HG02973 (cell line): ENCODE data around the gene DDAH1.

Source experiments
- ATAC-seq: cut with Tn5 transposase; IDR thresholded peaks from one replicate; pipeline ENCODE4 v1.9.1; 2021; ENCODE audit warnings: moderate library complexity; ENCODE audit not compliant: unreplicated experiment

Gene DDAH1

DNA sequence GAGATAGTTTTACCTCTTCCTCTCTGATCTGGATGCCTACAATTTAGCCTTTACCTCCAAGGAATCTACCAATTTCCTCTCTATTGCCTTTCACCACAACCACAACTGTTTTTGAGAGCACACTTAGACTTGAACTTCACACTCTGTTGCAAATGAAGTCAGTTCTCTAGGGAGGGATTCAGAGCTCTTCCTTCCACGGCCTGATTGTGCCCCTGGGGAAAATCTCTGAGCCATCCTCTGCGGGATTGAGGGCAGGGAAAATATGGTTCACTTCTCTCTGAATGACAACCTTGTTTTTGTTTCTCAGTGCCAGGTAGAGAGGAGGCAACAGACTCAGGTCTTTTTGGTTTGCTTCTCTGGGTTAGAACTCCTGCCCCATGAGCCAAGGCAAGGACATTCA is 153.1 kb downstream of the DDAH1 start:
- no peak for ATAC-seq

DNA sequence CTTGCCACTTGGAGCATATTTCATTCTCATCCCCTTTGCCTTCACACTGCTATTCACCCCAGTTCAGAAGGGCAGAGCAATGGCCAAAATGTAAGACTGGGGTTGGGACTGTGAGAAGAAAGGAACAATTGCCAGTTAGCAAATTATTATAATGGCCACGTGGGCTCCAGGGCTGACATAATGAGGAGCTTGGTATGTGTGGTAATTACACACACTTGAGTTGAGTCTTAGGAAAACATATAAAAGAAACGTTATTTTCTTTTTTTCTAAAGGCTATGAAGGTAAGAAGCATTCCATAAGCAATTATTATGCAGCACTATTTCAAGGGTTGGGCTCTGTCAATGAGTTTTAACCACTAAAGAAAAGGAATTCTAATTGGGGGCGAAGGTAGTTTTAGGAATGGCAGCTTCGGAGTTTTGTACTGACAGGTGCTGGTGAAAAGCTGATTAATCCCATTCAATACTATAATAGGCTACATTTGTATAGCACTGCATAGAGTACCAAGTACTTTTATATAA is 156.1 kb downstream of the DDAH1 start:
- no peak for ATAC-seq

DNA sequence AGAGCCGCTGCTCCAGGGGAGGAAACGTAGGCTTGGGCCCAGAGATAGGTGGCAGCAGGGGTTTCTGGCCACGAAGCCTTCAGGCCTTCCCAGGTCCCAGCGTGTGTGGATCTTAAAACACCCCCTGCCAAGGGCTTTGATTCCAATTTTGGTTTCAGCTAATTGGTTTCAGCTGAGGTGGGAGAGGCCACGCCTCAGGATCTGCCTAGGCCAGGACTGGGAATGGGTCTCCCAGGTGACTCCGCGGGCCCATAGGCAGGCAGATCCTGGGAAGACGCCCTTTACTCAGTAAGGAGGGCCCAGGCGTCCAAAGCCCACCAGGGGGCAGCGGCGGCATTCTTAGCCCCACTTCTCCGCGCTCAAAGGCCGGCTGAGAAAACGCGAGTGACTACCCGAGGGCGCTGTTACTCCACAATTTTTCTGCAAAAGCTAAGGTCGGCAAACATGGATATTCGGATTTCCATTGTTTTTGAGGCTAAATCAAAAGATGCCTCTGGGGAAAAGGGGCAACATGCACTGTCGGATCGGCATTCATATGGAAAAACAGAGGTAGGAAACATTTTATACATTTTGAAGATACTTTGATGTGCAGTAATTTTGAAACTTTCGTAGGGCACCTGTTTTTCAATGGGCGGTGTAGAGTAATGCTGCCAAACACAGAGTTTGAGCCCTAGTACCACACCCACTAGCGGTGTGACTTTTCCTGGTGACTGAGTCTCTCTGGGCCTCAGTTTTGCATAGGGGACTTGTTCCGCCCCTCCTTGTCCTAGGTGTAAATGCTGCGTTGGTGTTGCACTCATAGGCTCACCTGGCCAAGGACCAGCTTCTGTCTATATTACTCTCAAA is 156.7 kb downstream of the DDAH1 start:
- ATAC-seq = peak; percentile 93

DNA sequence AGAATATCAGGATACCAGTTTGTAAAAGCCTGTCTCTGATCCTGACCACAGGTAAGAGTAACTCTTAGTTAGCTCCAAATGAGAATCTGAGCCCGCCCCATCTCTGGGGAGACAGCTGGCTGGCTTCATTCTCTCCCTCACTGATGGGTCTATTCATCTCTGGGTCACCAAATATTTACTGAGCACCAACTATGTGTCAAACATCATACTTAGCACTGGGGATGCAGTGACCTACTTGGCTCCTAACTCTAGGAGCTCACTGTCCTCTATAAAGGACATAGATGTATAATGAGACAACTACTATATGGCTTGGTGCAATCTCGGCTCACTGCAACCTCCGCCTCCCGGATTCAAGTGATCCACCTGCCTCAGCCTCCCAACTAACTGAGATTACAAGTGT is 158.7 kb downstream of the DDAH1 start:
- no peak for ATAC-seq

DNA sequence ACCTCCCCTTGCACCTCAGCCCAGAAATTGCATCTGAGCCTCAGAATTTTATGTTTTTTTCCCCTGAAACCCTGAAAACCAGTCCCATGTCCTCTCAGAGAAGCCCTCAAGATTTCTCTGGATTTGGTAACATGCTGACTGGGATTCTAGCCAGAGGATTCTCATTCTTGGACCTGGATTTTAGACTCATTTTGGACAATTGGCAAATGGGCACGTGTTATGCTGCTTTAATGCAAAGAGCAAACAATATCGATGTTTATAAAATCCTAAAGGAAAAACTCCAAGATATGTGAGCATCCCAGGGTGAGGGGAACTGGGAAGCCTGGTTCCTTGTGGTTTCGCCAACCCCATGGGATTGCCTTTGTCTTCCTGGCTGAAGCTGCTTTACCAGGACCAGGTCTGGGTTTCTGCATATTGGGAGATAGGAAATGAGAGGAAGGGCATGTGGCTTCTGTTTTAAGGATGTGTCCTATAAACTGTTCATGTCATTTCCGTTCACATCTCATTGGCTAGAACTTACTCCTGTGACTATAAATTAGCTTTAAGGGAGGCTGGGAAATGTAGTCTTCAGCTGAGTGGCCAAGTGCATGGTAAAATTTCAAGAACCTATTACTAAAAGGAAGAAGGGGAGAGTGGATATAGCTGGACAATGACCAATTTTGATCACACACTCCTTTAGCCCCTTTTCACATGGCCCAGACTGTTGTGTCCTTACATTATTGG is 161.4 kb downstream of the DDAH1 start:
- ATAC-seq = no peak

DNA sequence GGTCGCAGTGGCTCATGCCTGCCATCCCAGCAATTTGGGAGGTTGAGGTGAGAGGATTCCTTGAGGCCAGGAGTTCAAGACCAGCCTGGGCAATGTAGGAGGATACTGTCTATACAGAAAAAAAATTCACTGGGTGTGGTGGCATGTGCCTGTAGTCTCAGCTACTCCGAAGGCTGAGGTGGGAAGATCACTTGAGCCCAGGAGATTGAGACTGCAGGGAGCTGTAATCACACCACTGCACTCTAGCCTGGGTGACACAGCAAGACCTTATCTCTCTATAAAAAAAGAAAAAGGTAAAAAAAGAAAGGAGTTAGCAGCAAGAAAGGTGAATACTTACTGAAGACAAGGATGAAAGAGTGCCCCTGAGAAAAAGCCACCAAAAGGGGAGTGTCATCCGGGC is 164.8 kb downstream of the DDAH1 start:
- no peak for ATAC-seq

DNA sequence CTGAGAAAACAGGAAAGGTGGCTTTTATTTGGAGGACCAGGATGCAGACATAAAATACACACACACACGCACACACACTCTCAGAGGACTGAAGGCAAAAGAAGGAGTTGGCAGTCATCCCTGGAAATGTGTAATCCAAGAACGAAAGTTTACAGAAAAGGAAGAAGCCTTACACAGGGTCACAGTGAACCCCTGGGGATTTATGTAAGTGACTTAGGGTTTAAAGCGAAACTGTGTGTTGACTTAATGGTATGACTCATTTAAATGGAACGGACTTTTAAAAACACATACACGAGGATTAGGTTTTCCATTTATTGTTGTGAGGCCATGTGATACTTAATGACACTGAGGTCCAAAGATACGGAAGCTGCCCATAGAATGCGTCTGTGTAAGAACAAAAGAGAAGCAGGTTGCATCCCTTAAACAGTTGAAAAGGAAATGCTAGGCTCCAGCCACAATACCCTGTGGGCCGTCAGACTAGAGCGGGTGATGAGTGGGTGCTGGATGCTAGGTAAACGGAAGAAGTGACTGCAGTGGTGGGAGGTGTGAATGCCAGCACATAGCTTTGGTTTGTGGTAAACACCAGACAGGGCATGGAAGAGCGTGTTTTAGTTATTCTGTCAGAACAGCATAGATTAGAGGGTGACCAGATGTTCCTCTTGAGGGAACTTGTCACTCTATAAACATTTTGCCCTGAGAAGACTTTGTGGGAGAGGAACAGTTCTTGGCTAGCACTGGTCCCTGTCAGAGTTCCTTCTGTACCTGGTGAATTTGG is 166.9 kb downstream of the DDAH1 start:
- ATAC-seq = peak; percentile 93

DNA sequence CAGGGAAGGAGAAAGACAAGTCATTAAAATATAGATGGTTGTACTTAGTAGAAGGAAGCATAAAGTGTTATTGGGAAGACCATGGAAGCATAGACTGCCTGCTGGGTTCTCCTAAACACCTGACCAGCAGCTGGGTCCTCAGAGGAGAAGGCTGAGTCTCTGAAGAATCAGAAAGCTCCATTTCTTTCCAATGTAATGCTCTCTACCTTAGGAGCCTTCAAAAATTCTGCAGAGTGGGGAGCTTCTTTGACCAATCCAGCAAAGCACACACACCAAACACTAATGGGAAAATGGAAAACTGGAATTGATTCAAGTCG is 167.5 kb downstream of the DDAH1 start:
- no peak for ATAC-seq

DNA sequence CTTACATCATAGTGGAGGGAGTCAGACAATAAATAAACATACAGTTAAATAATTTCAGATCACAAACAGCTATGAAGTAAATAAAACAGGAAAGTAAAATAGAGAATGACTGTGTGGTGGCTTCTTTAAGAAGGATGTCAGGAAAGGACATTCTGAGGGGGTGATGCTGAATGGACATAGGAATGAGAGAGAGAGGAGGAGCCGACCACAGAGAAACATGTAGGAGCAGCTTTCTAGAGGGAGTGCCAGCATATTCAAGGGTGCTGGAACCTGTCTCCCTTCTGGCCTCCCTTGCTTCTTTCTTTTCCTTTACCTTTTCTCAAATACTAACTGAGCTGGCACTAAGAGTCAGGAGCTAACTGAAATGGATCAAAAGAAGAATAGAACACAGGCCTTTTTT is 168.0 kb downstream of the DDAH1 start:
- no peak for ATAC-seq

DNA sequence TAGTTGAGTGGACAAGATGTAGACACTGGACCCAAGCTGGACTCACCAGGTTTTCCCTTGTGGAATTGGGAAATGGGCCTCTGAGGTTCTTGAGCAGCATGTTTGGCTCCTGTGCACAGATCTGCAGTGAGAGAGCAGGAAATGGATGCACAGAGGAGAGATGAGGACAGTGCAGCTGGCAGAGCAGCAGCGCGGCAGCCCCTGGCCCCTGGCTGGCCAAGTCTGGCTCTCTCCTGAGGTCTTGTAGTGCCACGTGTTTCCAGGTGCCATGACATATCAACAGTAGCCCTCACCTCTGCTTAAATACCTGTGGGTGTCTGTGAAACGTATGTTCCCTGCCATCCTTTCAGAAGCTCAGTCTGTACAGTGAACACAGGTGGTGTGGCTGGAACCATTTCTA is 169.3 kb downstream of the DDAH1 start:
- ATAC-seq = no peak

DNA sequence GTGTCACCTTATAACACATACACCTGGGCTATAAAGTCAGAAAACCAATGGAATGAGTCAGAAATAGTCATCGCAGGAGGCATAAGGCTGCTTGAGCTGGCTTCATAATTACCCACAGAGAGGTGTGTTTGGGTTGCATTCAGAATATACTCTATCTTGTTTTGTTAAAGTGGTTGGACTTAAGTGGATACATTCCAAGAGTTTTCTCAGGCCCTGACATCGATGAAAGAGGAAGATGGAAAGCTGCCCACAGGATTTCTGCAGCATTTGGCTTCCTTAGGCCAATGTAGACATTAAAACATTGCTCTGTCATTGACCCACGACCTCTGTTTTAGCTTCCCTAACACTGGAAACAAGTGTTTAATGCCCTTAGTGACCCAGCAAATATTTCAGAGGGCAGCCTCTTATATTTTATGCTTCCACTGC is 169.9 kb downstream of the DDAH1 start:
- ATAC-seq = no peak

DNA sequence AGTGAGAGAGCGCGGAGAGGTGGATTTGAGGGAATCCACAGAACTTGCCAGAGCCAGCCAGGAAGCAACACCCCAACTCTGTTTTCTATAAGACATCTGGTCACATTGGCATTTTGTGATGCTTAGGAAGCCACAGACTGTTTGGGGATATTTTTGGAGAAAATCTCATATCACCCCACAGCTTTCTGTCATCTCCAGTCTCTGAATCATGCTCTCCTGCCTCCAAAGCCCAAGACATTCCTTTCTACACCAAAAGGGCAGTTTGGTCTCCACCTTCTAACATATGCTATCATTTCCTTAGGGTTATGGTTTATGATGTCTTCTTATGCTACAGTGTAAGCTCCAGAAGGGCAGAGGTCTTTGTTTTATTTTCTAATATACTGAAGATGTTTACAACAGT is 174.1 kb downstream of the DDAH1 start:
- no peak for ATAC-seq

DNA sequence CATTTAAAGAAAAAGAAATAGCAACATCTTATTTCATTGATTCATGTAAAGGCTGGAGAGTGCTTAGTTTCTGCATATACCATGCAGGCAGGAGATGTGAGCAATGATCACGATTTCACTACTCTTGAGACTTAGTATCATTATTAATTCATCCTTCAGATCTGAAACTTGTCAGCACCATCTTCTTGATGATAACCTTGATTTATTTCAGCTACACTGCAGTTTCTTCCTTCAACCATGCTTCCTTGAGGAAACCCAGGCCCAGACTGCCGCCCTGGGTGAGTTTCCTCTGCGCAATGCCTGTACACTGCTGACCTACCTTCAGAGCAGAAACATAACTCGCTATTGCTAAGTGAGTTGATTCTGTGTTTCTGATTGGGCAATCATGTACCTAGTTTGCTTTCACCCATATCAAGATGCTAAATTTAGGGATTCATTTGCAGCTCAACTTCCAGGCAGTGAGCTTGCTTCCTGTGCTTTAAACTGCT is 175.1 kb downstream of the DDAH1 start:
- no peak for ATAC-seq

DNA sequence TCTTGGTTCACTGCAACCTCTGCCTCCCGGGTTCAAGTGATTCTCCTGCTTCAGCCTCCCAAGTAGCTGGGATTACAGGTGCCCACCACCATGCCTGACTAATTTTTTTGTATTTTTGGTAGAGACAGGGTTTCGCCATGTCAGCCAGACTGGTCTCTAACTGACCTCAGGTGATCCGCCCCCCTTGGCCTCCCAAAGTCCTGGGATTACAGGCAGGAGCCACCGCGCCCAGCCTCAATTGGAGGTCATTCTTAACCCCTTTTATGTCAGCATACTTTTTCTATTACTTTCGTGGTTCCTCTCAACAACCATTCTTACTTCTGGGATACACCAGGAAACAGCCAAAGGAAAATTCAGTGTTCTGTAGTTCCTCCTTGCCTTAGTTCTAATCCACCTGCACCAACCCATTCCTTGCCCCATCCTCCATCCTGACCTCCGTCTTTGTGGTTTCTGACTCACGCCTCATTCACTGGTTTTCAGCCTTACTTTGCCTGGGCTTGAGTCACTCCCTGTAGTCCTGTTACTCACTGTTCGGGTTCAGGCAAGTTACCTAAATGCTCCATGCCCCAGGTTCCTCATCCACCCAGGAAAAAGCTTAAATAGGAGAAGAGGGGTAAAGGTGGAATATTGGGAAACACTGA is 175.6 kb downstream of the DDAH1 start:
- no peak for ATAC-seq

DNA sequence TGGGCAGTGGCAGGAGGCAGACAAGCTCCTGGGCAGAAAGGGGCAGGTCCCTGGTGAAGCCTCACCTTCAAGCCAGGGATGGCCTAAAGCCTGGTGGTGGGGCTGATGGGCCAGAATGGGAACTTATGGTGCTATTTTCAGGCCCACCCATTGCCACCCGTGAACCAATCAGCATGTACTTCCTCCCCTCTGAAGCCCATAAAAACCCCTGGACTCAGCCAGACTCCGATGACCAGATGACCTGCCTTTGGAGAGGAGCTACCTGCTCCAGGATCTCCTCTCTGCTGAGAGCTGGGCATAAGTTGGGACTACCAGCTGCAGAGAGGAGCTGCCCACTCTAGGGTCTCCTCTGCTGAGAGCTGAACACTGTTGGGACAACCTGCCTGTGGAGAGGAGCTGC is 180.8 kb downstream of the DDAH1 start:
- ATAC-seq = no peak

DNA sequence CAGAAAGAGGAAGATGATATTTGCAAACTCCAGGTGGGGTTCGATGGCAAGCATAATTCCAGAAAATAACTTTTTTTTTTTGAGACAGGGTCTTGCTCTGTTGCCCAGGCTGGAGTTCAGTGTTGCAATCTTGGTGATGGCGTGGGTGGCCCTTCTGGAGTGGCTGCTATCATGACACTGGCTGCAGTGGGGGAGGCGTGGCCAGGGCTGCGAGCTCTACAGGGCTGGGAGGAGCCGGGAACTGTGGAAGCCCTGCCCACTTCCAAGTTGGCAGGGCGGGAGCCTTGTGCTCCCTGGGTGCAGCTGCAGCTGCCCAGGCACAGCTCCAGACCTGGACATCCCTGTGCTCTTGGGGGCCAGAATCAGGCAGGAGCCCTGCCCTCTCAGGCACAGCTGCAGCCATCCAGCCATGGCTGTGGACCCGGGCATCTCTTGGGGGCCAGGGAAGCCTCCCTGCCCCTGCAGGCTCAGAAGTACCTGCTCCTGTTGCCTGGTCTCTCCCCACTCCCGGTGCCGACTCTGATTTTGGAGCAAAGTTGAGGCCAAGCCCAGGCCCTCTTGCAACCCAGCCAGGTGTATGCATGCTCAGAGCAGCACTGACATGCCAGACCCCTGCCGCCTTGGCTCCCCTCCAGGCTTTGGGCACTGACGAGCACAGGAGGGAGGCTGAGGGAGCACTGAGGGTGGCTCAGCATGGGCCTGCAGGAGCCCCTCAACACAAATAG is 181.3 kb downstream of the DDAH1 start:
- no peak for ATAC-seq

DNA sequence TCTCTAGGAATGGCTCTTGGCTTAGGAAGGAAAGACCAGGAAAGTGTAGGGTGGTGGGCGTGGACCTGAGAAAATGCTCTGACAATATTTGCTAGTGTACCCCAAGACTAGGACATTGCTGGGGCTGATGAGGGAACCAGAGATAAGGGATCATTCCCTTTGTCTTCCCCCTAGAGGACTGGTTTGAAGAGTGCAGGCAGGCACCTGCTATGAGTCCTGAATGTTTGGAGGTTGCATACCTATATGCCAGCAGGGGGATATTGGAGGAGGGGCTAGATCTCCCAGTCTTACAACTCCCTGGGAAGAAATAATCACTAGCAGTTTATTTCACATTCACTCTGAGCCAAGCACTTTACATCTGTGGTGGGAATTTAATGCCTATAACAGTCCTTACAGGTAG is 182.5 kb downstream of the DDAH1 start:
- ATAC-seq = no peak

DNA sequence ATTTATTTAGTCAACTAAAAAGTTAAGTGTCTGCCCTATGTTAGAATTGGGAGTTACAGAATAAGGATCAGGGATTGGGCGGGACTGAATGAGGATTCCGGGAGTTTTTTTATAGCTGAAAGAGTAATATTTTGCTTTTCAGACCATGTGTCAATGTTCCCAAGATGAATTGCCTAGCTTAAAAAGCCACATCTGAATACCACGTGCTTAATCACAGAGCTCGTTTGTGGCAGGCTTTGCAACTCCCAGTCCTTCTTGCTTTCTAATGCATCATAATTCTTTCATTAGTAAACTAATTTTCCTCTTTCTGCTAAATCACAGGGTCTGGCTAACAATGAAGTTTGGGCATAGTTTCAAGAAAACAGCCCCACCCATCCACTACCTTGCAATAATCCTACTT is 184.3 kb downstream of the DDAH1 start:
- no peak for ATAC-seq

DNA sequence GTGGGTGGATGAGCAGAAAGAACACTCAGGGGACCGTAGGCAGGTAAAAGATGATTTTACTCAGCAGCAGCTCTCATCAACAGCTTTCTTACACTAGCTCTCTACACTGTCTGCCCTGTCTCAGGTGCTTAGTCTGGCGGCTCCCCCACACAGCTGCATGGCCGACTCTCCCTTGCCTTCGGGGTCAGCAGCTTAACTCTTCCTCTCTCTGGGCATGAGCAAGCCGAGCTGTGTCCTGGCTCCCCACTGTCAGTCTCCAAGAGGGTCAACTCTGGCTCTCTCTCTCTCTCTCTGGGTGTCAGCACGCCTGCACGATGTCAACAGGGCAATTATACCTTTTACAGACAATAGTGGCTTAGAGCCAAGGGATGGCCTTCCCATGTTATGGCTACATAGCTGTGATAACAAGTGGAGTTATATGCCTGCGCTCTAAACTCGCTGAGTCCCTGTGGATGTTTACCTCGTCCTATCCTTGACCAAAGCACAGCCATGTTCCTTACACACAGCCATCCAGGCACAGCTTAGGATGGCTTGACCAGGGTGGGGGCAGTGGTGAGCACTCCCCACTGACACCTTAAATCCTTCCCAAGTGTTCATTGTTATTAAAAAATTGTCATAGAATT is 185.4 kb downstream of the DDAH1 start:
- ATAC-seq = no peak

DNA sequence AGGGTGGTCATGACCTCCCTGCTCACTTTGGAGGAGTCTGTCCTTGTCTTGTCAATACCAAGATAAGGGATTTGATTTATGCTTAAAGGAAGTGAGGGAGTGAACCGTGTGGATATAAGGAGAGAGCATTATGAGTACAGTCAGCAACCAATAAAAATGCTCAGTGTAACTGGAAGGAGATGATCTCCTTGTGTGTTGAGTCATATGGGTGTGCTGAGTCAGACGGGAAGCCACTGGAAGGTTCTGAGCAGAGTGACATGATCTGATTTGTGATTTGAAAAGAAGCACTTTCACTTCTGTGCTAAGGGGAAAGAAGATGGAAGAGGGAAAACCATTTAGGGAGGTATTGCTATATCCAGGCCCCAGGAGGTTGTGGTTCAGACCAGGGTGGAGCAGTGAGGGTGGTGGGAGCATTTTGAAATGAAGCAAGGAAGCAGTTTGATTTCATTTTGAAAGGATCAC is 186.1 kb downstream of the DDAH1 start:
- ATAC-seq = no peak
